ENCODE results near the gene VPS25. TPM values are rescaled to one million over a fixed set of nuclear protein-coding genes. Genes with fewer than 3 reads are reported as not detected.

The VPS25 gene
- polyA plus RNA-seq, 3 donors, result 71.3 to 125 (median 104) TPM

DNA sequence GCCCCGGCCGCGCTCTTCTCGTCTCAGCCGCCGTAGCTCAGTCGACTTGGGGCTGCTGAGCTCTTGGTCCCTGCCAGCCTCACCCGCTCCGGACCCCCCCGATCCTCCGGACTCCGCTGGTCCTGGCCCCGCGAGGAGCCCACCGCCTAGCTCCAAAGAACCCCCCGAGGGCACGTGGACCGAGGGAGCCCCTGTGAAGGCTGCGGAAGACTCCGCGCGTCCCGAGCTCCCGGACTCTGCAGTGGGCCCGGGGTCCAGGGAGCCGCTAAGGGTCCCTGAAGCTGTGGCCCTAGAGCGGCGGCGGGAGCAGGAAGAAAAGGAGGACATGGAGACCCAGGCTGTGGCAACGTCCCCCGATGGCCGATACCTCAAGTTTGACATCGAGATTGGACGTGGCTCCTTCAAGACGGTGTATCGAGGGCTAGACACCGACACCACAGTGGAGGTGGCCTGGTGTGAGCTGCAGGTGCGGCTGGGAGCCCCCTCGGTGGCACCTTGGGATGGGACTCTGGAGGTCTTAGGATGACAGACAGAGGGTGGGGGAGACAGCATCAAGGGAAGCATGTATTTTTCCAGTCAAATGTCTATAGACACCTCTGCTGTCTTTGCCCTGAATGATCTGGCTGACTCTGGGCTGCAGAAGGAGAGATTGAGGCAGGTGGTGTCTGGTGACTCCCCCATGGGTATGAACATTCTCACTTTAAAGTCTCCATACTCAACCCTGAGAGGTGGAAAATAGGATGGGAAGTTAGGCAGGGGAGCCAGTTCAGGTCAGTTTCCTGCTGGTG lies 7.8 kb downstream of the VPS25 start:
- Histone ChIP-seq H2AFZ (ENCODE audit: insufficient read depth, low read depth, low read length, poor library complexity, severe bottlenecking) (no peak overlapping the region), H3K9me3 (replicated peaks in 1 of 2; ENCODE audit: control insufficient read depth in 1 of 2, insufficient read depth in 1 of 2, low read length in 2 of 2) (peaks cover 0 to 37% of the 10 kb centered on the region in 2 donors), H3K27me3 (ENCODE audit: control insufficient read depth in 2 of 2, insufficient read depth in 2 of 2, low read length in 2 of 2) (peaks cover 51 to 65% of the 10 kb centered on the region in 2 donors), H3K4me2 (replicated peaks; ENCODE audit: extremely low read depth, low read length, poor library complexity, severe bottlenecking) (no peak overlapping the region), H3K27ac (ENCODE audit: low read depth in 1 of 2, low read length in 2 of 2) (no peak overlapping the region), H3K9ac (ENCODE audit: insufficient read depth, low read length, poor library complexity, severe bottlenecking) (no peak overlapping the region), H3K4me1 (ENCODE audit: control insufficient read depth in 1 of 2, insufficient read depth in 2 of 2, low read length in 2 of 2) (peaks cover 7 to 20% of the 10 kb centered on the region in 2 donors), H3K79me2 (ENCODE audit: insufficient read depth, low read length) (no peaks in the 10 kb centered on the region), H3K4me3 (replicated peaks in 1 of 3; ENCODE audit: low read depth in 2 of 3, low read length in 3 of 3) (no peak overlapping the region), H4K20me1 (ENCODE audit: insufficient read depth, low read length) (no peaks in the 10 kb centered on the region), H3K36me3 (replicated peaks in 1 of 2; ENCODE audit: control insufficient read depth in 1 of 2, insufficient read depth in 2 of 2, low read length in 2 of 2) (peaks cover 33 to 35% of the 10 kb centered on the region in 2 donors)
- Mint-ChIP-seq H3K4me1 (peaks cover 25% of the 10 kb centered on the region), H3K27me3 (ENCODE audit: low read depth in 3 of 3) (peaks cover 65 to 70% (median 65%) of the 10 kb centered on the region in 3 donors), H3K9me3 (peaks cover 4 to 22% (median 10%) of the 10 kb centered on the region in 7 donors), H3K36me3 (peaks cover 42 to 43% of the 10 kb centered on the region in 2 donors), H3K4me3 (peak overlapping the region in 1 of 2 donors; percentile 78), H3K27ac (no peak overlapping the region)
- intact Hi-C loops (cut with micrococcal nuclease), result no loop called here
- TF ChIP-seq, protein P1, sequence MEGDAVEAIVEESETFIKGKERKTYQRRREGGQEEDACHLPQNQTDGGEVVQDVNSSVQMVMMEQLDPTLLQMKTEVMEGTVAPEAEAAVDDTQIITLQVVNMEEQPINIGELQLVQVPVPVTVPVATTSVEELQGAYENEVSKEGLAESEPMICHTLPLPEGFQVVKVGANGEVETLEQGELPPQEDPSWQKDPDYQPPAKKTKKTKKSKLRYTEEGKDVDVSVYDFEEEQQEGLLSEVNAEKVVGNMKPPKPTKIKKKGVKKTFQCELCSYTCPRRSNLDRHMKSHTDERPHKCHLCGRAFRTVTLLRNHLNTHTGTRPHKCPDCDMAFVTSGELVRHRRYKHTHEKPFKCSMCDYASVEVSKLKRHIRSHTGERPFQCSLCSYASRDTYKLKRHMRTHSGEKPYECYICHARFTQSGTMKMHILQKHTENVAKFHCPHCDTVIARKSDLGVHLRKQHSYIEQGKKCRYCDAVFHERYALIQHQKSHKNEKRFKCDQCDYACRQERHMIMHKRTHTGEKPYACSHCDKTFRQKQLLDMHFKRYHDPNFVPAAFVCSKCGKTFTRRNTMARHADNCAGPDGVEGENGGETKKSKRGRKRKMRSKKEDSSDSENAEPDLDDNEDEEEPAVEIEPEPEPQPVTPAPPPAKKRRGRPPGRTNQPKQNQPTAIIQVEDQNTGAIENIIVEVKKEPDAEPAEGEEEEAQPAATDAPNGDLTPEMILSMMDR (IDR thresholded peaks at IDR 0.05), result no peak
- WGBS (ENCODE audit: insufficient coverage), result 9% methylated on average over 39 of the region's 39 CpGs
- DNase-seq, result no peak

DNA sequence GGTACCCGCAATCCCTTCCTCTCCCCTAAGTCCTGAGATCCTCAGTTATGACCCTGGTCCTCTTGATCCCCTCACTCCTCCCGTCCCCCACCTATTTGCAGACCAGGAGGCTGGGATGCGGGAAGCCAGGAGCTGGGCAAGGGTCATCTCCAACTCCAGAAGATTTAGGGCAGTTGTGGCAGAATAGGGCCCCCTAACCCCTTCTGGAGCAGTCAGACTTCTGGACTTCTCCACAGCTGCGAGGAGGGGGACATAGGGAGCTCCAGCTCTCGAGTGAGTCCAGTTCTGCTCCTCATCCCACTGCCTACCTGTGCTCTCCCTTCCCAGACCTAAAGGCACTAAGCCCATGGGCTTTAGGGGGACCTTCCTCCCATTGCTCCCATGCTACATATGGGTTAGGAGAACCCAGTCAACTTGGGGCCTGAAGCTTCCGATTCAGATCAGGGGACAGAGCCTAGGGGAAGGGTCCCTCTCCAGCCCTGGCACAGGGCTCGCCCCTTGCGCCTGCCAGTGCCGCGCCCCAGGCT lies 8.5 kb downstream of the VPS25 start:
- Histone ChIP-seq H3K4me3 (replicated peaks in 1 of 3; ENCODE audit: low read depth in 2 of 3, low read length in 3 of 3) (no peak overlapping the region), H3K36me3 (replicated peaks in 1 of 2; ENCODE audit: control insufficient read depth in 1 of 2, insufficient read depth in 2 of 2, low read length in 2 of 2) (peaks cover 27 to 28% of the 10 kb centered on the region in 2 donors), H2AFZ (ENCODE audit: insufficient read depth, low read depth, low read length, poor library complexity, severe bottlenecking) (no peak overlapping the region), H3K4me1 (ENCODE audit: control insufficient read depth in 1 of 2, insufficient read depth in 2 of 2, low read length in 2 of 2) (peaks cover 7 to 20% of the 10 kb centered on the region in 2 donors), H3K9ac (ENCODE audit: insufficient read depth, low read length, poor library complexity, severe bottlenecking) (no peak overlapping the region), H3K79me2 (ENCODE audit: insufficient read depth, low read length) (no peaks in the 10 kb centered on the region), H3K9me3 (replicated peaks in 1 of 2; ENCODE audit: control insufficient read depth in 1 of 2, insufficient read depth in 1 of 2, low read length in 2 of 2) (peaks cover 0 to 39% of the 10 kb centered on the region in 2 donors), H3K27me3 (ENCODE audit: control insufficient read depth in 2 of 2, insufficient read depth in 2 of 2, low read length in 2 of 2) (peaks cover 57 to 72% of the 10 kb centered on the region in 2 donors), H4K20me1 (ENCODE audit: insufficient read depth, low read length) (no peaks in the 10 kb centered on the region), H3K27ac (ENCODE audit: low read depth in 1 of 2, low read length in 2 of 2) (no peak overlapping the region), H3K4me2 (replicated peaks; ENCODE audit: extremely low read depth, low read length, poor library complexity, severe bottlenecking) (no peak overlapping the region)
- intact Hi-C loops (cut with micrococcal nuclease), result no loop called here
- Mint-ChIP-seq H3K4me1 (peaks cover 25% of the 10 kb centered on the region), H3K27me3 (ENCODE audit: low read depth in 3 of 3) (peaks cover 72 to 76% (median 72%) of the 10 kb centered on the region in 3 donors), H3K36me3 (peaks cover 36 to 37% of the 10 kb centered on the region in 2 donors), H3K4me3 (peak overlapping the region in 1 of 2 donors; percentile 78), H3K27ac (no peak overlapping the region), H3K9me3 (peaks cover 4 to 24% (median 11%) of the 10 kb centered on the region in 7 donors)
- TF ChIP-seq, protein P1 (IDR thresholded peaks at IDR 0.05), result no peak
- 64% methylated on average over 3 of the region's 10 CpGs for WGBS (ENCODE audit: insufficient coverage)
- DNase-seq, result no peak

All from CD14-positive monocyte (primary cell).